ENCODE measurements around the gene SORCS1.

DNA sequence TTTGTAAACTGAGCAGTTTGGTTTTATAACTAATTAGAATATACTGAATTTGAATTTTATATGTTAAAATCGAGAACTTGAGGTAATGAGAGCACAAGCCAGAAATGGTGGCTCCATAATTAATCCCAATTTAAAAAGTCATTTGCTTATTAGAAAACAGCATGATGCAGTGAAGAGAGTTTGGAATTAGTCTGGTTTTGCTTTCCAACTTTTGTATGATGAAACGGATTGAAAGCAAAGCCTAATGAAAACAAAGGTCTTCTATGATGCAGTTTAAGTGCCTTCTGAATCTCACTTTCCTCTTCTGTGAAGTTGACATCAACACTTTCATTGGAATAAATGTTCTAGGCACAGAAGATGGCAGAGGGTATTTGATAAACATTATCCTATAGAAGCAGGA, 89.4 kb downstream of the SORCS1 start:
- TF ChIP-seq, protein P1, sequence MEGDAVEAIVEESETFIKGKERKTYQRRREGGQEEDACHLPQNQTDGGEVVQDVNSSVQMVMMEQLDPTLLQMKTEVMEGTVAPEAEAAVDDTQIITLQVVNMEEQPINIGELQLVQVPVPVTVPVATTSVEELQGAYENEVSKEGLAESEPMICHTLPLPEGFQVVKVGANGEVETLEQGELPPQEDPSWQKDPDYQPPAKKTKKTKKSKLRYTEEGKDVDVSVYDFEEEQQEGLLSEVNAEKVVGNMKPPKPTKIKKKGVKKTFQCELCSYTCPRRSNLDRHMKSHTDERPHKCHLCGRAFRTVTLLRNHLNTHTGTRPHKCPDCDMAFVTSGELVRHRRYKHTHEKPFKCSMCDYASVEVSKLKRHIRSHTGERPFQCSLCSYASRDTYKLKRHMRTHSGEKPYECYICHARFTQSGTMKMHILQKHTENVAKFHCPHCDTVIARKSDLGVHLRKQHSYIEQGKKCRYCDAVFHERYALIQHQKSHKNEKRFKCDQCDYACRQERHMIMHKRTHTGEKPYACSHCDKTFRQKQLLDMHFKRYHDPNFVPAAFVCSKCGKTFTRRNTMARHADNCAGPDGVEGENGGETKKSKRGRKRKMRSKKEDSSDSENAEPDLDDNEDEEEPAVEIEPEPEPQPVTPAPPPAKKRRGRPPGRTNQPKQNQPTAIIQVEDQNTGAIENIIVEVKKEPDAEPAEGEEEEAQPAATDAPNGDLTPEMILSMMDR (IDR thresholded peaks at IDR 0.05) = no peak
- TF ChIP-seq POLR2A (IDR thresholded peaks at IDR 0.05) = no peak
